Fibroblast of lung (primary cell): ENCODE results near the gene ZPLD1. TPM values are rescaled to one million over a fixed set of nuclear protein-coding genes. Genes with fewer than 3 reads are reported as not detected.

ENCODE experiments used
- DNase-seq, 2 donors: peaks; one replicate each; pipeline versions ENCODE4 v3.0.0 to v3.0.0-alpha.2; 2010; ENCODE audit warnings: low read depth in 2 of 2
- H2AFZ ChIP-seq: 2 replicates; pipeline ENCODE4 v1.5.1; 2012; ENCODE audit warnings: low read length, control low read depth, inconsistent platforms
- H3K27ac ChIP-seq: 2 replicates; pipeline ENCODE4 v1.5.1; 2011; ENCODE audit warnings: low read length, control low read depth; ENCODE audit not compliant: insufficient read depth
- H3K27me3 ChIP-seq: 2 replicates; pipeline ENCODE4 v1.5.1; 2011; ENCODE audit warnings: mild to moderate bottlenecking, low read length; ENCODE audit not compliant: control insufficient read depth, insufficient read depth
- H3K36me3 ChIP-seq: 2 replicates; pipeline ENCODE4 v1.5.1; 2011; ENCODE audit warnings: low read length; ENCODE audit not compliant: control insufficient read depth, insufficient read depth
- H3K4me1 ChIP-seq: 2 replicates; pipeline ENCODE4 v1.5.1; 2011; ENCODE audit warnings: low read length; ENCODE audit not compliant: control insufficient read depth, insufficient read depth; ENCODE audit errors: extremely low read depth
- H3K4me2 ChIP-seq: 2 replicates; pipeline ENCODE4 v1.5.1; 2011; ENCODE audit warnings: low read length, control low read depth; ENCODE audit not compliant: insufficient read depth; ENCODE audit errors: extremely low read depth
- H3K4me3 ChIP-seq, 4 experiments: fragments of 200-600 bp in 1 of 4; sonication (generic) in 1 of 4; replicated peaks in 1 of 4; 2 replicates each; pipeline ENCODE4 v1.5.1; 2011 to 2016; ENCODE audit warnings: low read length in 4 of 4, low read depth in 3 of 4, mild to moderate bottlenecking in 3 of 4, control low read depth in 2 of 4, inconsistent platforms in 1 of 4, mixed read lengths in 1 of 4; ENCODE audit not compliant: insufficient read depth in 1 of 4; ENCODE audit errors: control extremely low read depth in 1 of 4
- H3K79me2 ChIP-seq: 2 replicates; pipeline ENCODE4 v1.5.1; 2012; ENCODE audit warnings: mild to moderate bottlenecking, low read length, inconsistent platforms; ENCODE audit not compliant: control insufficient read depth, insufficient read depth
- H3K9ac ChIP-seq: 2 replicates; pipeline ENCODE4 v1.5.1; 2011; ENCODE audit warnings: mild to moderate bottlenecking, low read length, control low read depth; ENCODE audit not compliant: insufficient read depth
- H3K9me3 ChIP-seq: 2 replicates; pipeline ENCODE4 v1.5.1; 2012; ENCODE audit warnings: low read depth, low read length; ENCODE audit not compliant: control insufficient read depth, insufficient read depth
- H4K20me1 ChIP-seq: 2 replicates; pipeline ENCODE4 v1.5.1; 2011; ENCODE audit warnings: low read length; ENCODE audit not compliant: control insufficient read depth, insufficient read depth; ENCODE audit errors: extremely low read depth
- CTCF ChIP-seq, 2 donors: IDR thresholded peaks in 1 of 2; conservative IDR thresholded peaks in 1 of 2; 1 replicate in 1 of 2; 2 replicates in 1 of 2; pipeline ENCODE4 v1.5.1; 2011 to 2012; ENCODE audit warnings: low read length in 2 of 2, control low read depth in 1 of 2, inconsistent platforms in 1 of 2, low read depth in 1 of 2, mild to moderate bottlenecking in 1 of 2
- EZH2 ChIP-seq: IDR thresholded peaks from 2 replicates; pipeline ENCODE4 v1.5.1; 2012; ENCODE audit warnings: low read length, control low read depth, mild to moderate bottlenecking; ENCODE audit errors: missing control alignments
- polyA plus RNA-seq, 2 donors: library from polyadenylated mRNA; depleted of rRNA in 1 of 2; stranded (reverse) in 1 of 2; unstranded in 1 of 2; fragments of >200 nt; gene quantifications; 2 replicates each; pipeline ENCODE4 v1.2.1, GENCODE V29; 2011 to 2012; ENCODE audit warnings: missing spikeins in 1 of 2
- total RNA-seq: library from RNA; depleted of rRNA; stranded (reverse); fragments of >200 nt; gene quantifications from 2 replicates; pipeline ENCODE4 v1.2.1, GENCODE V29; 2014

Gene ZPLD1
- total and polyA plus RNA-seq, 2 donors (not counting 1 experiment from before 2014, with no cell fraction given) = 0.02 to 0.17 TPM

- Histone ChIP-seq H2AFZ (no peak overlapping the region), H3K79me2 (no peaks in the 10 kb centered on the region), H3K36me3 (no peaks in the 10 kb centered on the region), H3K27me3 (no peaks in the 10 kb centered on the region), H3K9me3 (no peaks in the 10 kb centered on the region), H3K4me2 (no peak overlapping the region), H4K20me1 (no peaks in the 10 kb centered on the region), H3K27ac (no peak overlapping the region), H3K4me1 (no peaks in the 10 kb centered on the region), H3K4me3 (no peak overlapping the region), H3K9ac (no peak overlapping the region)
- TF ChIP-seq EZH2 (no peak), CTCF (conservative IDR thresholded peaks at IDR 0.05 in 1 of 2, IDR thresholded peaks at IDR 0.05 in 1 of 2; ENCODE audit: low read depth in 1 of 2, low read length in 2 of 2) (no peak)
- no peak for DNase-seq
Measured at GRCh38 chr3:102497571-102497970, 62.8 kb downstream of the ZPLD1 start.

- H3K4me3 ChIP-seq = no peak overlapping the region
- no peak overlapping the region for H3K9ac ChIP-seq
- no peak overlapping the region for H3K27ac ChIP-seq
- no peaks in the 10 kb centered on the region for H3K9me3 ChIP-seq
- no peaks in the 10 kb centered on the region for H4K20me1 ChIP-seq
- H3K4me2 ChIP-seq = no peak overlapping the region
- H3K4me1 ChIP-seq = no peaks in the 10 kb centered on the region
- DNase-seq = no peak
- TF ChIP-seq EZH2 = no peak
- no peak for TF ChIP-seq CTCF (conservative IDR thresholded peaks at IDR 0.05 in 1 of 2, IDR thresholded peaks at IDR 0.05 in 1 of 2; ENCODE audit: low read depth in 1 of 2, low read length in 2 of 2)
- H3K36me3 ChIP-seq = no peaks in the 10 kb centered on the region
- H3K79me2 ChIP-seq = no peaks in the 10 kb centered on the region
- no peaks in the 10 kb centered on the region for H3K27me3 ChIP-seq
- H2AFZ ChIP-seq = no peak overlapping the region
Measured at GRCh38 chr3:102505542-102505941, 70.7 kb downstream of the ZPLD1 start.

DNA sequence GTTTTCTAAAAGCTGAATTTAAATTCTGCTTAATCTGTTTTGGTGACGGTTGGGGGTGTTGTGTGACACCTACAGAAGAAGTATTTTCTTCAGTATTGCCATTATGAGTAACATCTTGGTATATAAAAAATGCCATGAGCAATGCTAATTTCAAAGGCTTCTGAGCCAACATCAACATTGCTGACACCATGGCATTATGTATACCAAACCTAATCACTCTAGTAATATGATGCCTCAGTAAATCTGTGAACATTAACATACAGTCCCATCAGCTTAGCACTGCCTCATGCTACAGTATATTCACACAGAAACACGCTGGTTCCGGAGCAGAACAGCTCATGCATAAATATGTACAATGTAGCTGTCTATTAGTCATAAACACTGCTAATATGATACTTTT, 75.8 kb downstream of the ZPLD1 start:
- H4K20me1 ChIP-seq = no peaks in the 10 kb centered on the region
- no peaks in the 10 kb centered on the region for H3K36me3 ChIP-seq
- no peak overlapping the region for H3K4me3 ChIP-seq
- no peak overlapping the region for H3K9ac ChIP-seq
- TF ChIP-seq CTCF (conservative IDR thresholded peaks at IDR 0.05 in 1 of 2, IDR thresholded peaks at IDR 0.05 in 1 of 2; ENCODE audit: low read depth in 1 of 2, low read length in 2 of 2) = no peak
- TF ChIP-seq EZH2 = no peak
- H3K4me1 ChIP-seq = no peaks in the 10 kb centered on the region
- DNase-seq = peak; percentile 12 to 27
- H3K27me3 ChIP-seq = no peaks in the 10 kb centered on the region
- no peak overlapping the region for H3K4me2 ChIP-seq
- no peaks in the 10 kb centered on the region for H3K79me2 ChIP-seq
- no peak overlapping the region for H2AFZ ChIP-seq
- H3K9me3 ChIP-seq = no peaks in the 10 kb centered on the region
- no peak overlapping the region for H3K27ac ChIP-seq
